HCT116 (cell line): Measurements from ENCODE around the gene FGD4. TPM values are rescaled to one million over a fixed set of nuclear protein-coding genes. Genes with fewer than 3 reads are reported as not detected.

Experiments
- ATAC-seq: fragments of 200-7000 bp; cut with Tn5 transposase; 2 replicates; pipeline ENCODE4 v1.9.1; 2020; ENCODE audit warnings: mild to moderate bottlenecking, moderate library complexity
- BruUV-seq: library from RNA; stranded (reverse); fragments of 400-500 nt; replicated peaks from 2 replicates; lab custom pipeline; 2021; lab: Mats Ljungman, UMichigan
- CTCF ChIA-PET: fragments of 300-600 bp; sonication (Branson Sonifier 250); formaldehyde crosslinking; loops from one replicate; lab custom pipeline; 2021; ENCODE audit warnings: antibody characterized with exemption; lab: Charles Lee
- POLR2A ChIA-PET: fragments of 300-600, 350-600 bp; sonication (Branson Sonifier 250); formaldehyde crosslinking; loops from one replicate; lab custom pipeline; 2021; ENCODE audit warnings: antibody characterized with exemption; lab: Charles Lee
- RAD21 ChIA-PET, 2 experiments: fragments of 300-600 bp; sonication (Branson Sonifier 250); formaldehyde crosslinking; loops; one replicate each; lab custom pipeline; 2023; ENCODE audit warnings: low total read pairs in 2 of 2; ENCODE audit not compliant: uncharacterized antibody in 2 of 2, unreplicated experiment in 2 of 2, low non-redundant PET in 1 of 2; lab: Charles Lee
- DNase-seq: peaks from one replicate; pipeline ENCODE4 v3.0.0-alpha.2; 2010; ENCODE audit warnings: low read depth, low spot score
- H2AFZ ChIP-seq: fragments of 200-600 bp; shearing (Covaris generic), sonication (generic); 2 replicates; pipeline ENCODE4 v1.6.1; 2017; ENCODE audit warnings: low read depth, mixed run types, mixed read lengths, antibody characterized with exemption, low read length; ENCODE audit not compliant: poor library complexity, severe bottlenecking
- H3K27ac ChIP-seq: 2 replicates; pipeline ENCODE4 v1.5.1; 2012; ENCODE audit warnings: low read depth, low read length
- H3K27me3 ChIP-seq: fragments of 200-600 bp; sonication (generic); 2 replicates; pipeline ENCODE4 v1.6.1; 2016; ENCODE audit warnings: mixed run types, low read length, mixed read lengths; ENCODE audit not compliant: insufficient read depth
- H3K36me3 ChIP-seq, 2 experiments: fragments of 200-500 bp in 1 of 2; fragments of 200-600 bp in 1 of 2; sonication (Bioruptor generic) in 1 of 2; sonication (generic) in 1 of 2; 2 replicates each; pipeline versions ENCODE4 v1.5.1 to v1.6.1; 2014 to 2016; ENCODE audit warnings: low read length in 2 of 2, inconsistent platforms in 1 of 2, mixed read lengths in 1 of 2, mixed run types in 1 of 2; ENCODE audit not compliant: insufficient read depth in 2 of 2, control insufficient read depth in 1 of 2
- H3K4me1 ChIP-seq, 2 experiments: fragments of 200-600 bp in 1 of 2; sonication (generic) in 1 of 2; 2 replicates each; pipeline versions ENCODE4 v1.5.1 to v1.6.1; 2012 to 2017; ENCODE audit warnings: low read length in 2 of 2, inconsistent platforms in 1 of 2, mild to moderate bottlenecking in 1 of 2, mixed read lengths in 1 of 2, mixed run types in 1 of 2, moderate library complexity in 1 of 2; ENCODE audit not compliant: insufficient read depth in 2 of 2, control insufficient read depth in 1 of 2
- H3K4me2 ChIP-seq: fragments of 200-600 bp; sonication (generic); 2 replicates; pipeline ENCODE4 v1.6.1; 2017; ENCODE audit warnings: mixed run types, low read length, mixed read lengths
- H3K4me3 ChIP-seq, 2 experiments: fragments of 200-600 bp in 1 of 2; sonication (generic) in 1 of 2; replicated peaks in 1 of 2; 2 replicates each; pipeline ENCODE4 v1.5.1; 2011 to 2016; ENCODE audit warnings: low read length in 2 of 2, control low read depth in 1 of 2, low read depth in 1 of 2, mild to moderate bottlenecking in 1 of 2, mixed read lengths in 1 of 2, mixed run types in 1 of 2
- H3K79me2 ChIP-seq: fragments of 200-600 bp; sonication (generic); 2 replicates; pipeline ENCODE4 v1.6.1; 2017; ENCODE audit warnings: mild to moderate bottlenecking, mixed run types, low read length, moderate library complexity, mixed read lengths; ENCODE audit not compliant: insufficient read depth
- H3K9ac ChIP-seq: fragments of 200-600 bp; sonication (generic); 2 replicates; pipeline ENCODE4 v1.6.1; 2016; ENCODE audit warnings: low read length, mixed read lengths
- H3K9me2 ChIP-seq: fragments of 200-600 bp; sonication (generic), shearing (Covaris generic); 2 replicates; pipeline ENCODE4 v1.6.1; 2017; ENCODE audit warnings: mixed run types, mild to moderate bottlenecking, moderate library complexity; ENCODE audit not compliant: insufficient read depth
- H3K9me3 ChIP-seq, 2 experiments: fragments of 200-500 bp in 1 of 2; fragments of 200-600 bp in 1 of 2; sonication (Bioruptor generic) in 1 of 2; sonication (generic) in 1 of 2; 2 replicates each; pipeline ENCODE4 v1.6.1; 2014 to 2017; ENCODE audit warnings: low read length in 2 of 2, mixed read lengths in 2 of 2, inconsistent platforms in 1 of 2, low read depth in 1 of 2, mild to moderate bottlenecking in 1 of 2, mixed run types in 1 of 2, moderate library complexity in 1 of 2; ENCODE audit not compliant: control insufficient read depth in 1 of 2, insufficient read depth in 1 of 2
- H4K20me1 ChIP-seq: fragments of 200-600 bp; sonication (generic), shearing (Covaris generic); 2 replicates; pipeline ENCODE4 v1.6.1; 2017; ENCODE audit warnings: mixed run types, mild to moderate bottlenecking, moderate library complexity; ENCODE audit not compliant: insufficient read depth
- CBX3 ChIP-seq: IDR thresholded peaks from 2 replicates; pipeline ENCODE4 v1.6.1; 2012; ENCODE audit warnings: low read depth
- CEBPB ChIP-seq: IDR thresholded peaks from 2 replicates; pipeline ENCODE4 v1.6.1; 2012; ENCODE audit warnings: low read depth
- EGR1 ChIP-seq: IDR thresholded peaks from 2 replicates; pipeline ENCODE4 v1.6.1; 2012; ENCODE audit warnings: low read depth
- EZH2phosphoT487 ChIP-seq: fragments of 200-600 bp; IDR thresholded peaks from 2 replicates; pipeline ENCODE4 v1.6.1; 2018; ENCODE audit warnings: antibody characterized with exemption, borderline replicate concordance
- POLR2A ChIP-seq: IDR thresholded peaks from 2 replicates; pipeline ENCODE4 v1.7.0; 2011; ENCODE audit warnings: borderline replicate concordance; ENCODE audit not compliant: insufficient read depth, insufficient read length; ENCODE audit errors: extremely low read depth
- TCF7L2 ChIP-seq: IDR thresholded peaks from 2 replicates; pipeline ENCODE4 v1.7.0; 2011; ENCODE audit warnings: borderline replicate concordance, inconsistent platforms; ENCODE audit not compliant: insufficient read depth, insufficient read length; ENCODE audit errors: extremely low read depth
- ZBTB33 ChIP-seq: IDR thresholded peaks from 2 replicates; pipeline ENCODE4 v1.6.1; 2011; ENCODE audit warnings: mild to moderate bottlenecking, low read length, moderate library complexity; ENCODE audit not compliant: insufficient replicate concordance; ENCODE audit errors: extremely low read depth
- ZFX ChIP-seq: fragments of 450-650 bp; IDR thresholded peaks from 2 replicates; pipeline ENCODE4 v1.6.1; 2017
- ZNF274 ChIP-seq: fragments of 200-500 bp; sonication (Bioruptor generic); IDR thresholded peaks from 2 replicates; pipeline ENCODE4 v1.6.1; 2014; ENCODE audit warnings: mild to moderate bottlenecking, low read depth, low read length, inconsistent platforms
- intact Hi-C: fragments of 100-400 bp; cut with micrococcal nuclease; formaldehyde crosslinking; loops from 2 replicates; pipeline ENCODE4 v1.10.0; 2022
- total RNA-seq: library from RNA; stranded (reverse); gene quantifications from one replicate; pipeline ENCODE4 v1.2.1, GENCODE V29; 2021; ENCODE audit not compliant: unreplicated experiment
- TF ChIP-seq, protein P1 (sequence below), 3 experiments: fragments of 200-600 bp in 1 of 3; sonication (generic) in 1 of 3; IDR thresholded peaks in 2 of 3; conservative IDR thresholded peaks in 1 of 3; 2 replicates each; pipeline ENCODE4 v1.5.1; 2012 to 2017; ENCODE audit warnings: low read depth in 2 of 3, low read length in 2 of 3, antibody characterized with exemption in 1 of 3, borderline replicate concordance in 1 of 3, control low read depth in 1 of 3, mild to moderate bottlenecking in 1 of 3, mixed read lengths in 1 of 3, mixed run types in 1 of 3, moderate library complexity in 1 of 3; ENCODE audit not compliant: insufficient read depth in 1 of 3

The FGD4 gene
- total RNA-seq, 1 experiment from 2014 or later: 7.7 TPM

DNA sequence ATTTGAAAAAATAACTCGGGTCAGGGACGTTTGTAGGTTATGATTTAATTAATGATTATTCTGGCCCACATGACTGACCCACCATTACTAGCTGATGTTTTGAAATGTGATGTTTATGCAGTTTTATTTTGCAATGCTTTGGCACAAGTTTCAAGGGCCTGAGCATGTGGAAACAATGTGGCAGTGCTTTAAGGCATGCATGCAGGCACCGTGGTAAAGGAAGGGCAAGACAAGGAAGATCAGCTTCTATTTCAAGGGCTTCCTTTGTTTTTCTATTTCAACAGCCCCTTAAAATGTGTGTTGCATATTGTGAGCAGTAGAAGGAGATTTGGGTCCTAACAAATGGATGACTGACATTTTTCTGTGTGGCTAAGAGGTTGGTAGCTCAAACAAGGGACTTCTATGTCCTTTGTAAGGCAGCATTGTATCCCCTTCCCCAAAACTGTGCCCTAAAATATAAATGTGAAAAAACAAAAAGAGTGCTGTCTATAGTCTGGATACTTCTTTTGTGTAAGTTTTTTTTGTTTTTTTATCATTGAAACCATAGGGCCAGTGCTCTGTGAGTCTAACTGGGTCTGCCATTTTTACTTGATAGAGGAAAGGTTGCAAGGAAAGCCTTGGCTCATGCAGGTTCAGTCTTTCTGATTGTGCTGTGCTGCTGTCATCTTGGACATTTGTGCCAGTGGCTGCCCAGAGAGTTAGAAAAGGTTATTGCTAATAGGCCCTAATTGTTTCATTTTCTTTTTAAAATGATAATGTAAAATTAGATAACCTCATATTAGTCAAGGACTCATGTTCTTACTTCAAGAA lies 103.5 kb downstream of the FGD4 start:
- DNase-seq: no peak
- no peak for ATAC-seq
- no peaks in the 10 kb centered on the region for H3K79me2 ChIP-seq

More for the DNA sequence above, 103.5 kb downstream of the FGD4 start:
- TF ChIP-seq CBX3 (no peak), EGR1 (no peak), ZBTB33 (no peak), CEBPB (no peak), ZNF274 (no peak), POLR2A (no peak), EZH2phosphoT487 (no peak), ZFX (no peak), TCF7L2 (no peak)
- TF ChIP-seq, protein P1, sequence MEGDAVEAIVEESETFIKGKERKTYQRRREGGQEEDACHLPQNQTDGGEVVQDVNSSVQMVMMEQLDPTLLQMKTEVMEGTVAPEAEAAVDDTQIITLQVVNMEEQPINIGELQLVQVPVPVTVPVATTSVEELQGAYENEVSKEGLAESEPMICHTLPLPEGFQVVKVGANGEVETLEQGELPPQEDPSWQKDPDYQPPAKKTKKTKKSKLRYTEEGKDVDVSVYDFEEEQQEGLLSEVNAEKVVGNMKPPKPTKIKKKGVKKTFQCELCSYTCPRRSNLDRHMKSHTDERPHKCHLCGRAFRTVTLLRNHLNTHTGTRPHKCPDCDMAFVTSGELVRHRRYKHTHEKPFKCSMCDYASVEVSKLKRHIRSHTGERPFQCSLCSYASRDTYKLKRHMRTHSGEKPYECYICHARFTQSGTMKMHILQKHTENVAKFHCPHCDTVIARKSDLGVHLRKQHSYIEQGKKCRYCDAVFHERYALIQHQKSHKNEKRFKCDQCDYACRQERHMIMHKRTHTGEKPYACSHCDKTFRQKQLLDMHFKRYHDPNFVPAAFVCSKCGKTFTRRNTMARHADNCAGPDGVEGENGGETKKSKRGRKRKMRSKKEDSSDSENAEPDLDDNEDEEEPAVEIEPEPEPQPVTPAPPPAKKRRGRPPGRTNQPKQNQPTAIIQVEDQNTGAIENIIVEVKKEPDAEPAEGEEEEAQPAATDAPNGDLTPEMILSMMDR (IDR thresholded peaks at IDR 0.05 in 2 of 3, conservative IDR thresholded peaks at IDR 0.05 in 1 of 3; ENCODE audit: borderline replicate concordance in 1 of 3, insufficient read depth in 1 of 3, low read depth in 2 of 3, low read length in 2 of 3): no peak
- no peaks in the 10 kb centered on the region for H3K4me1 ChIP-seq
- ChIA-PET RAD21 (no interaction called here), CTCF (no interaction called here), POLR2A (no interaction called here)
- H3K27ac ChIP-seq: no peak overlapping the region
- H2AFZ ChIP-seq: no peak overlapping the region
- H4K20me1 ChIP-seq: no peaks in the 10 kb centered on the region
- intact Hi-C loops: no loop called here
- H3K9ac ChIP-seq: no peak overlapping the region
- no peak overlapping the region for H3K4me2 ChIP-seq
- no peaks in the 10 kb centered on the region for H3K9me2 ChIP-seq
- no peaks in the 10 kb centered on the region for H3K27me3 ChIP-seq
- H3K36me3 ChIP-seq: no peaks in the 10 kb centered on the region
- H3K9me3 ChIP-seq: no peaks in the 10 kb centered on the region
- no TSS peak for BruUV-seq
- H3K4me3 ChIP-seq: no peak overlapping the region
